ENCODE data around the gene DNASE1L3. TPM values are rescaled to one million over a fixed set of nuclear protein-coding genes. Genes with fewer than 3 reads are reported as not detected.

DNASE1L3 gene
- total and polyA plus RNA-seq, 2 of the 13 experiments (the other 11 are each of a cell fraction or from before 2014, with no cell fraction given) = 0.86 to 1.7 TPM

DNA sequence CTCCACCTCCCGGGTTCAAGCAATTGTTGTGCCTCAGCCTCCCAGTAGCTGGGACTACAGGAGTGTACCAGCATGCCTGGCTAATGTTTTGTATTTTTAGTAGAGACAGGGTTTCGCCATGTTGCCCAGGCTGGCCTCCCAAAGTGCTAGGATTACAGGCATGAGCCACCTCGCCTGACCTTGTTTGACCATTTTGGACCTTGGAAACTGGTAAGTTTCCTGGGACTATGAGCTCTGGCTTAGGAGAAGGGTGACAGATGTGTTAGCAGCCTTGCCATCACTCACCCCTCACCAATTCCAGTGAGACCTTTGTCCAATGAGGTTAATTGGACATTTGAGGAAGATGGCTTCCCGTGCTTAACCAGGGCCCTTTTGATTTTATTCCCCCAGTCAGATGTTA, 19.9 kb downstream of the DNASE1L3 start (continued):
- TF ChIP-seq, protein P1, sequence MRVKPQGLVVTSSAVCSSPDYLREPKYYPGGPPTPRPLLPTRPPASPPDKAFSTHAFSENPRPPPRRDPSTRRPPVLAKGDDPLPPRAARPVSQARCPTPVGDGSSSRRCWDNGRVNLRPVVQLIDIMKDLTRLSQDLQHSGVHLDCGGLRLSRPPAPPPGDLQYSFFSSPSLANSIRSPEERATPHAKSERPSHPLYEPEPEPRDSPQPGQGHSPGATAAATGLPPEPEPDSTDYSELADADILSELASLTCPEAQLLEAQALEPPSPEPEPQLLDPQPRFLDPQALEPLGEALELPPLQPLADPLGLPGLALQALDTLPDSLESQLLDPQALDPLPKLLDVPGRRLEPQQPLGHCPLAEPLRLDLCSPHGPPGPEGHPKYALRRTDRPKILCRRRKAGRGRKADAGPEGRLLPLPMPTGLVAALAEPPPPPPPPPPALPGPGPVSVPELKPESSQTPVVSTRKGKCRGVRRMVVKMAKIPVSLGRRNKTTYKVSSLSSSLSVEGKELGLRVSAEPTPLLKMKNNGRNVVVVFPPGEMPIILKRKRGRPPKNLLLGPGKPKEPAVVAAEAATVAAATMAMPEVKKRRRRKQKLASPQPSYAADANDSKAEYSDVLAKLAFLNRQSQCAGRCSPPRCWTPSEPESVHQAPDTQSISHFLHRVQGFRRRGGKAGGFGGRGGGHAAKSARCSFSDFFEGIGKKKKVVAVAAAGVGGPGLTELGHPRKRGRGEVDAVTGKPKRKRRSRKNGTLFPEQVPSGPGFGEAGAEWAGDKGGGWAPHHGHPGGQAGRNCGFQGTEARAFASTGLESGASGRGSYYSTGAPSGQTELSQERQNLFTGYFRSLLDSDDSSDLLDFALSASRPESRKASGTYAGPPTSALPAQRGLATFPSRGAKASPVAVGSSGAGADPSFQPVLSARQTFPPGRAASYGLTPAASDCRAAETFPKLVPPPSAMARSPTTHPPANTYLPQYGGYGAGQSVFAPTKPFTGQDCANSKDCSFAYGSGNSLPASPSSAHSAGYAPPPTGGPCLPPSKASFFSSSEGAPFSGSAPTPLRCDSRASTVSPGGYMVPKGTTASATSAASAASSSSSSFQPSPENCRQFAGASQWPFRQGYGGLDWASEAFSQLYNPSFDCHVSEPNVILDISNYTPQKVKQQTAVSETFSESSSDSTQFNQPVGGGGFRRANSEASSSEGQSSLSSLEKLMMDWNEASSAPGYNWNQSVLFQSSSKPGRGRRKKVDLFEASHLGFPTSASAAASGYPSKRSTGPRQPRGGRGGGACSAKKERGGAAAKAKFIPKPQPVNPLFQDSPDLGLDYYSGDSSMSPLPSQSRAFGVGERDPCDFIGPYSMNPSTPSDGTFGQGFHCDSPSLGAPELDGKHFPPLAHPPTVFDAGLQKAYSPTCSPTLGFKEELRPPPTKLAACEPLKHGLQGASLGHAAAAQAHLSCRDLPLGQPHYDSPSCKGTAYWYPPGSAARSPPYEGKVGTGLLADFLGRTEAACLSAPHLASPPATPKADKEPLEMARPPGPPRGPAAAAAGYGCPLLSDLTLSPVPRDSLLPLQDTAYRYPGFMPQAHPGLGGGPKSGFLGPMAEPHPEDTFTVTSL (CRISPR knock-in tag; IDR thresholded peaks at IDR 0.05; ENCODE audit: borderline replicate concordance) = 0 out of 2 replicates have a peak, but pooled peaks have one; percentile 10
- TF ChIP-seq EHMT2 (IDR thresholded peaks at IDR 0.05; ENCODE audit: borderline replicate concordance, low read depth, low read length) = no peak
- TF ChIP-seq CBX1 (IDR thresholded peaks at IDR 0.05; ENCODE audit: low read depth) = no peak
- TF ChIP-seq TARDBP (CRISPR knock-in tag; IDR thresholded peaks at IDR 0.05) = no peak
- TF ChIP-seq, protein P2, sequence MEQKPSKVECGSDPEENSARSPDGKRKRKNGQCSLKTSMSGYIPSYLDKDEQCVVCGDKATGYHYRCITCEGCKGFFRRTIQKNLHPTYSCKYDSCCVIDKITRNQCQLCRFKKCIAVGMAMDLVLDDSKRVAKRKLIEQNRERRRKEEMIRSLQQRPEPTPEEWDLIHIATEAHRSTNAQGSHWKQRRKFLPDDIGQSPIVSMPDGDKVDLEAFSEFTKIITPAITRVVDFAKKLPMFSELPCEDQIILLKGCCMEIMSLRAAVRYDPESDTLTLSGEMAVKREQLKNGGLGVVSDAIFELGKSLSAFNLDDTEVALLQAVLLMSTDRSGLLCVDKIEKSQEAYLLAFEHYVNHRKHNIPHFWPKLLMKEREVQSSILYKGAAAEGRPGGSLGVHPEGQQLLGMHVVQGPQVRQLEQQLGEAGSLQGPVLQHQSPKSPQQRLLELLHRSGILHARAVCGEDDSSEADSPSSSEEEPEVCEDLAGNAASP (CRISPR knock-in tag; IDR thresholded peaks at IDR 0.05; ENCODE audit: borderline replicate concordance) = peak; percentile 92; the same call in 1 of the 2 replicates
- 0 out of 2 replicates have a peak, but pooled peaks have one; percentile 15 for TF ChIP-seq HDAC2 (CRISPR knock-in tag; IDR thresholded peaks at IDR 0.05)
- TF ChIP-seq CEBPG (CRISPR knock-in tag; IDR thresholded peaks at IDR 0.05) = peak; percentile 2; the same call in 1 of the 2 replicates
- no peak for TF ChIP-seq PRPF4 (IDR thresholded peaks at IDR 0.05; ENCODE audit: low read depth, low read length, poor library complexity, severe bottlenecking)
- 0 out of 2 replicates have a peak, but pooled peaks have one; percentile 52 for TF ChIP-seq ZNF644 (CRISPR knock-in tag; IDR thresholded peaks at IDR 0.05; ENCODE audit: low read depth)
- peak; percentile 88 for TF ChIP-seq HNF4A (CRISPR knock-in tag; IDR thresholded peaks at IDR 0.05)
- TF ChIP-seq RARA (CRISPR knock-in tag; IDR thresholded peaks at IDR 0.05) = peak; percentile 41; the same call in 1 of the 2 replicates
- peak; percentile 38; the same call in 1 of the 2 replicates for TF ChIP-seq HNF4G (IDR thresholded peaks at IDR 0.05; ENCODE audit: borderline replicate concordance, low read depth, low read length)
- no peak for TF ChIP-seq HNF4G (CRISPR knock-in tag; IDR thresholded peaks at IDR 0.05; ENCODE audit: borderline replicate concordance, low read depth)
- peak; percentile 52; the same call in 1 of the 2 replicates for TF ChIP-seq RXRA (CRISPR knock-in tag; IDR thresholded peaks at IDR 0.05)
- TF ChIP-seq ZNF557 (CRISPR knock-in tag; IDR thresholded peaks at IDR 0.05) = no peak
- no peak for TF ChIP-seq ZNF546 (CRISPR knock-in tag; conservative IDR thresholded peaks at IDR 0.05)
- TF ChIP-seq, protein P3, sequence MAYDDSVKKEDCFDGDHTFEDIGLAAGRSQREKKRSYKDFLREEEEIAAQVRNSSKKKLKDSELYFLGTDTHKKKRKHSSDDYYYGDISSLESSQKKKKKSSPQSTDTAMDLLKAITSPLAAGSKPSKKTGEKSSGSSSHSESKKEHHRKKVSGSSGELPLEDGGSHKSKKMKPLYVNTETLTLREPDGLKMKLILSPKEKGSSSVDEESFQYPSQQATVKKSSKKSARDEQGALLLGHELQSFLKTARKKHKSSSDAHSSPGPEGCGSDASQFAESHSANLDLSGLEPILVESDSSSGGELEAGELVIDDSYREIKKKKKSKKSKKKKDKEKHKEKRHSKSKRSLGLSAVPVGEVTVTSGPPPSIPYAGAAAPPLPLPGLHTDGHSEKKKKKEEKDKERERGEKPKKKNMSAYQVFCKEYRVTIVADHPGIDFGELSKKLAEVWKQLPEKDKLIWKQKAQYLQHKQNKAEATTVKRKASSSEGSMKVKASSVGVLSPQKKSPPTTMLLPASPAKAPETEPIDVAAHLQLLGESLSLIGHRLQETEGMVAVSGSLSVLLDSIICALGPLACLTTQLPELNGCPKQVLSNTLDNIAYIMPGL (CRISPR knock-in tag; IDR thresholded peaks at IDR 0.05; ENCODE audit: borderline replicate concordance in 1 of 2, low read depth in 1 of 2) = 0 out of 4 replicates have a peak, but pooled peaks of 1 of the 2 experiments have one; percentile 1
- TF ChIP-seq U2AF2 (IDR thresholded peaks at IDR 0.05; ENCODE audit: low read depth, low read length) = no peak
- TF ChIP-seq ZNF816 (CRISPR knock-in tag; IDR thresholded peaks at IDR 0.05; ENCODE audit: borderline replicate concordance) = no peak
- TF ChIP-seq, protein P4, sequence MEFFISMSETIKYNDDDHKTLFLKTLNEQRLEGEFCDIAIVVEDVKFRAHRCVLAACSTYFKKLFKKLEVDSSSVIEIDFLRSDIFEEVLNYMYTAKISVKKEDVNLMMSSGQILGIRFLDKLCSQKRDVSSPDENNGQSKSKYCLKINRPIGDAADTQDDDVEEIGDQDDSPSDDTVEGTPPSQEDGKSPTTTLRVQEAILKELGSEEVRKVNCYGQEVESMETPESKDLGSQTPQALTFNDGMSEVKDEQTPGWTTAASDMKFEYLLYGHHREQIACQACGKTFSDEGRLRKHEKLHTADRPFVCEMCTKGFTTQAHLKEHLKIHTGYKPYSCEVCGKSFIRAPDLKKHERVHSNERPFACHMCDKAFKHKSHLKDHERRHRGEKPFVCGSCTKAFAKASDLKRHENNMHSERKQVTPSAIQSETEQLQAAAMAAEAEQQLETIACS (CRISPR knock-in tag; IDR thresholded peaks at IDR 0.05) = no peak
- peak; percentile 9 for TF ChIP-seq TEAD3 (CRISPR knock-in tag; optimal IDR thresholded peaks at IDR 0.05; ENCODE audit: borderline replicate concordance)
- no peak for TF ChIP-seq ZNF354B (CRISPR knock-in tag; IDR thresholded peaks at IDR 0.05)
